Mucosa of descending colon (tissue), 3 donors: ENCODE measurements around the gene IFITM1. TPM values are rescaled to one million over a fixed set of nuclear protein-coding genes. Genes with fewer than 3 reads are reported as not detected.

Source experiments
- ATAC-seq: fragments of 200-7000 bp; cut with Tn5 transposase; one replicate; pipeline ENCODE4 v1.9.1; 2020; ENCODE audit warnings: mild to moderate bottlenecking, moderate library complexity
- DNase-seq, 3 donors: peaks; one replicate each; pipeline ENCODE4 v3.0.0-alpha.2; 2020
- H3K36me3 ChIP-seq: fragments of 200-600 bp; one replicate; pipeline ENCODE4 v1.8.0; 2021; ENCODE audit warnings: low read depth, mild to moderate bottlenecking
- H3K4me1 ChIP-seq: fragments of 200-600 bp; one replicate; pipeline ENCODE4 v1.8.0; 2021; ENCODE audit warnings: low read depth, mild to moderate bottlenecking
- H3K4me3 ChIP-seq: fragments of 200-600 bp; one replicate; pipeline ENCODE4 v1.8.0; 2021; ENCODE audit warnings: mild to moderate bottlenecking
- H3K9me3 ChIP-seq: fragments of 200-600 bp; one replicate; pipeline ENCODE4 v1.8.0; 2021; ENCODE audit warnings: mild to moderate bottlenecking
- CTCF ChIP-seq: fragments of 200-600 bp; IDR thresholded peaks from one replicate; pipeline ENCODE4 v1.8.0; 2022; ENCODE audit warnings: antibody characterized with exemption, mild to moderate bottlenecking
- intact Hi-C, 2 donors: fragments of 100-400 bp; cut with DNase I in 1 of 2; cut with micrococcal nuclease in 1 of 2; formaldehyde crosslinking; loops; one replicate each; pipeline versions ENCODE4 v1.11.0 to v1.11.1; 2022; cut with DNase I, micrococcal nuclease
- total RNA-seq, 3 donors: library from RNA; stranded (reverse); fragmentation: NEBNext Ultra II Directional in 2 of 3; extraction: Animal tissue kit (Norgen Biotek cat#: 25700) in 2 of 3; gene quantifications; one replicate each; pipeline versions ENCODE4 v1.2.1 to v1.2.4, GENCODE V29; 2021 to 2023
- donor health status: DM: no; HTN: no; CAD: no; lungs with moderate emphysema.
- donor health status: DM: no; HTN: no; CAD: no.
- donor health status: DM: no; HTN: yes; CAD: no.

IFITM1 gene
- total RNA-seq, 3 donors from 2014 or later: 80.2 to 182 (median 87.3) TPM

GRCh38 chr11:281486-282161, 32.2 kb upstream of the IFITM1 start:
- intact Hi-C loops: no loop called here
- no peaks in the 10 kb centered on the region for H3K36me3 ChIP-seq
- no peak for TF ChIP-seq CTCF
- H3K4me1 ChIP-seq: peaks cover 29% of the 10 kb centered on the region
- no peak for DNase-seq
- H3K4me3 ChIP-seq: no peak overlapping the region
- H3K9me3 ChIP-seq: no peaks in the 10 kb centered on the region
- no peak for ATAC-seq

DNA sequence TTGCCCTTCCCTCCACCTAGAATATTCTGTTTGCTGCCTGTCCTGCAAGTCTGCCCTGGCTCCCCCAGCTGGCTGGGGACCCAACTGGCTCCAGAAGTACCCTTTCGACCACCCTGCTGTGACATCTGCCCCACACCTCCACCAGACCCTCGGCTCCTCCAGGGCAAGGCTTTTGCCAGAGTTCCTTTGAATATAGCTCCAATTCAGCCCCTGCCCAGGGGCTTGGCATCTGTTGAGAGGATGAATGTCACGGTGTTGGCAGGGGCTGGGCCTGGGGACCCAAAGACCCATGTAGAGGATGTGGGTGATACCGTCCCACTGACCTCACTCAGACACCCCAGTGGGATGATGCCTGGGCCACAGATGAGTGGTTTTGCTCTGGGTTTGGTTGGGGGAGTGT, 31.7 kb upstream of the IFITM1 start:
- Histone ChIP-seq H3K9me3 (no peaks in the 10 kb centered on the region), H3K4me1 (peaks cover 29% of the 10 kb centered on the region), H3K4me3 (no peak overlapping the region), H3K36me3 (no peaks in the 10 kb centered on the region)
- DNase-seq (no peak), ATAC-seq (no peak)
- TF ChIP-seq CTCF: no peak
- intact Hi-C loops: no loop called here

- no peak for TF ChIP-seq CTCF
- no peaks in the 10 kb centered on the region for H3K9me3 ChIP-seq
- intact Hi-C loops: no loop called here
- H3K4me1 ChIP-seq: peaks cover 31% of the 10 kb centered on the region
- no peak overlapping the region for H3K4me3 ChIP-seq
- ATAC-seq: no peak
- DNase-seq: no peak
- no peaks in the 10 kb centered on the region for H3K36me3 ChIP-seq
Measured at GRCh38 chr11:282630-283360, 31.0 kb upstream of the IFITM1 start.

DNA sequence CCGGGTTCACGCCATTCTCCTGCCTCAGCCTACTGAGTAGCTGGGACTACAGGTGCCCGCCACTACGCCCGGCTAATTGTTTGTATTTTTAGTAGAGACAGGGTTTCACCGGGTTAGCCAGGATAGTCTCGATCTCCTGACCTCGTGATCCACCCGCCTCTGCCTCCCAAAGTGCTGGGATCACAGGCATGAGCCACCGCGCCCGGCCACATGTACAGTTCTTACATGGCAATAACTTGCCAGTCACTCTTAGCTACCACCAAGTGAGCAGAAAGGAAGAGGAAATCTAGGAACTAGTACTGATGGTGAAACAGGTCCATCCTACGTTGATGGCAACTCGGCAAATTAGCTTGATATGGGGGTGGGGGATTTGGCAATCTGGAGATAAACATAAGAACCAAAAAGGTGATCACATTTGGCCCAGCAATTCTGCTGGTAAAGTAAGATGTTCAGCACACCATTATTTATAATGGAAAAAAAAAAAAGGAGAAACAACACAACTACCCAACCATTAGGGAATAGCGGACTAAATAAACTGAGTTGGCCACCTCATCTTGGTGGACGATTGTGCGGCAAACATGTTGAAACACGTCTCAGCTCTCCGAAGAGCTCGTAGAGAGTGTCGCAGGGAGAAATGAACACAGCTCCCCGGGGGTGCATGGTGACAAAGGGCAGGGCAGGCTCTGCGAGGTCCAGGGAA, 30.3 kb upstream of the IFITM1 start:
- ATAC-seq: no peak
- H3K4me1 ChIP-seq: peaks cover 34% of the 10 kb centered on the region
- TF ChIP-seq CTCF: no peak
- no peak overlapping the region for H3K4me3 ChIP-seq
- intact Hi-C loops: no loop called here
- H3K36me3 ChIP-seq: no peaks in the 10 kb centered on the region
- H3K9me3 ChIP-seq: no peaks in the 10 kb centered on the region
- DNase-seq: no peak

GRCh38 chr11:284105-285020, 29.5 kb upstream of the IFITM1 start:
- Histone ChIP-seq H3K4me3 (no peak overlapping the region), H3K4me1 (peaks cover 27% of the 10 kb centered on the region), H3K9me3 (no peaks in the 10 kb centered on the region), H3K36me3 (no peaks in the 10 kb centered on the region)
- TF ChIP-seq CTCF: no peak
- DNase-seq: peak in 2 of 3 donors; percentile 1 to 28
- no peak for ATAC-seq
- intact Hi-C loops: no loop called here
